HEK293T (cell line): Measurements from ENCODE around the gene ZNF580.

Experiments
- FOXK2 ChIP-seq: fragments of 450-650 bp; IDR thresholded peaks from 2 replicates; pipeline ENCODE4 v1.6.1; 2016; ENCODE audit warnings: mild to moderate bottlenecking
- HDGF ChIP-seq: fragments of 450-650 bp; IDR thresholded peaks from 2 replicates; pipeline ENCODE4 v1.6.1; 2017; ENCODE audit warnings: antibody characterized with exemption, borderline replicate concordance
- NFRKB ChIP-seq: fragments of 450-650 bp; IDR thresholded peaks from 2 replicates; pipeline ENCODE4 v1.6.1; 2016; ENCODE audit warnings: mild to moderate bottlenecking, moderate library complexity
- PKNOX1 ChIP-seq: fragments of 450-650 bp; IDR thresholded peaks from 2 replicates; pipeline ENCODE4 v1.6.1; 2016
- SP1 ChIP-seq: fragments of 450-650 bp; IDR thresholded peaks from 2 replicates; pipeline ENCODE4 v1.6.1; 2017
- ZNF384 ChIP-seq: fragments of 450-650 bp; IDR thresholded peaks from 2 replicates; pipeline ENCODE4 v1.6.1; 2016

DNA sequence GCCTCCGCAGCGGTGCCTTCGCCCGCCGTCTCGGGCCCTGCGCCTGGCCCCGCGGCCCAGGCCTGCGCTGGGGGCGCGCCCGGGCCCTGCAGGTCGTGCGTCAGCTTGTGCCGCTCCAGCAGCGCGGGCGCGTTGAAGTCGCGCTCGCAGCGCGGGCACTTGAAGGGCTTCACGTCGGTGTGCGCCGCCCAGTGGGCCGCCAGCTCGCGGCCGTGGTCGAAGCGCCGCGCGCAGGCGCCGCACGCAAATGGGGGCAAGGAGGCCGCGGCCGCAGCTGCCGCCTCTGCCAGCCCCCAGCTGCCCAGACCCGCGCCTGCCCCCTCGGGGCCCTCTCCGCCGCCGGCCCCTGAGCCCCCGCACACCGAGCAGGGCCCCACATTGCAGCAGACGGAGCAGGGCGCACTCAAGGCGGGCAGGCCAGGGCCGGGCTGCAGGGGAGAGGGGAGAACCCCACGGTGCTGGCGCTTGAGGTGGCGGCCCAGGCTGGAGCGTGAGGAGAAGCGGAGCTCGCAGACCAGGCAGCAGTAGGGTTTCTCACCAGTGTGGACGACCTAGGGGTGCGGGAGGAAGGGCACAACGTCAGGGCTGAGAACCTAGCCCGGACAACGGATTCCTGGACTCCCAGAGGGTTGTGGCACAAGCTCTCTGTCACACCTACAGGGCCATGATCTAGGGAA, 47.6 kb upstream of the ZNF580 start:
- TF ChIP-seq HDGF (no peak), FOXK2 (no peak), ZNF384 (no peak), NFRKB (no peak), PKNOX1 (no peak), SP1 (no peak)
